Right lobe of liver (tissue), 6 donors: ENCODE results near the gene PICK1. TPM values are rescaled to one million over a fixed set of nuclear protein-coding genes. Genes with fewer than 3 reads are reported as not detected.

ENCODE experiments used
- ATAC-seq, 4 donors: fragments of 200-7000 bp; cut with Tn5 transposase; one replicate each; pipeline ENCODE4 v1.9.1; 2020; ENCODE audit warnings: mild to moderate bottlenecking in 4 of 4, moderate library complexity in 4 of 4
- DNase-seq, 3 donors: peaks; one replicate each; pipeline ENCODE4 v3.0.0-alpha.2; 2020
- H3K27ac ChIP-seq, 3 donors: fragments of 200-600 bp; one replicate each; pipeline ENCODE4 v1.8.0; 2022
- H3K27me3 ChIP-seq, 2 donors: fragments of 200-600 bp; one replicate each; pipeline ENCODE4 v1.8.0; 2022
- H3K36me3 ChIP-seq, 4 donors: fragments of 200-600 bp; sonication (generic) in 1 of 4; one replicate each; pipeline versions ENCODE4 v1.5.1 to v1.8.0; 2017 to 2022; ENCODE audit warnings: control low read depth in 1 of 4
- H3K4me1 ChIP-seq, 4 donors: fragments of 200-600 bp; sonication (generic) in 1 of 4; one replicate each; pipeline versions ENCODE4 v1.5.1 to v1.8.0; 2017 to 2022; ENCODE audit warnings: control low read depth in 1 of 4
- H3K4me3 ChIP-seq, 3 donors: fragments of 200-600 bp; one replicate each; pipeline ENCODE4 v1.8.0; 2022
- H3K9me3 ChIP-seq, 4 donors: fragments of 200-600 bp; sonication (generic) in 1 of 4; one replicate each; pipeline versions ENCODE4 v1.5.1 to v1.8.0; 2017 to 2022; ENCODE audit warnings: control low read depth in 1 of 4
- POLR2A ChIP-seq: fragments of 450-650 bp; IDR thresholded peaks from one replicate; pipeline ENCODE4 v1.6.1; 2017; ENCODE audit warnings: antibody characterized with exemption, mild to moderate bottlenecking
- WGBS: methylation state at CpG from one replicate; pipeline ENCODE4 v1.1.6; 2018; ENCODE audit warnings: low coverage, low lambda C conversion rate; ENCODE audit not compliant: insufficient coverage; ENCODE audit errors: missing lambda C conversion rate; 5-methylcytosine and 5-hydroxymethylcytosine counted together
- intact Hi-C, 2 donors: fragments of 100-400 bp; cut with DNase I; formaldehyde crosslinking; loops; one replicate each; pipeline versions ENCODE4 v1.11.2 to v1.14.1; 2022
- total RNA-seq, 6 experiments: library from RNA; depleted of rRNA in 2 of 6; stranded (reverse); fragments of >200 nt in 2 of 6; fragmentation: NEBNext Ultra II Directional in 3 of 6; extraction: Animal tissue kit (Norgen Biotek cat#: 25700) in 3 of 6; gene quantifications; one replicate each; pipeline versions ENCODE4 v1.1.0 to v1.2.4, GENCODE V29; 2016 to 2023
- TF ChIP-seq, protein P1 (sequence below), 4 donors: fragments of 200-600 bp in 3 of 4; fragments of 450-650 bp in 1 of 4; IDR thresholded peaks; one replicate each; pipeline versions ENCODE4 v1.5.1 to v1.8.0; 2016 to 2022; ENCODE audit warnings: antibody characterized with exemption in 4 of 4, mild to moderate bottlenecking in 2 of 4
- donor health status: DM: no; HTN: yes; CAD: no.
- donor health status: DM: no; HTN: no; CAD: no.
- donor health status: DM: no; HTN: no; CAD: no.
- donor health status: DM: no; HTN: yes; CAD: no.
- donor health status: DM: no; HTN: yes; CAD: no.

Gene PICK1
- total RNA-seq, 6 experiments from 2014 or later, result 13.0 to 26.4 (median 20.3) TPM

- H3K27me3 ChIP-seq, result no peaks in the 10 kb centered on the region
- intact Hi-C loops, result no loop called here
- no peak for DNase-seq
- H3K4me3 ChIP-seq, result no peak overlapping the region
- ATAC-seq, result no peak
- H3K27ac ChIP-seq, result no peak overlapping the region
- H3K9me3 ChIP-seq, result no peaks in the 10 kb centered on the region
- no peaks in the 10 kb centered on the region for H3K36me3 ChIP-seq
- 74% methylated on average over 5 of the region's 22 CpGs for WGBS
- TF ChIP-seq, protein P1, sequence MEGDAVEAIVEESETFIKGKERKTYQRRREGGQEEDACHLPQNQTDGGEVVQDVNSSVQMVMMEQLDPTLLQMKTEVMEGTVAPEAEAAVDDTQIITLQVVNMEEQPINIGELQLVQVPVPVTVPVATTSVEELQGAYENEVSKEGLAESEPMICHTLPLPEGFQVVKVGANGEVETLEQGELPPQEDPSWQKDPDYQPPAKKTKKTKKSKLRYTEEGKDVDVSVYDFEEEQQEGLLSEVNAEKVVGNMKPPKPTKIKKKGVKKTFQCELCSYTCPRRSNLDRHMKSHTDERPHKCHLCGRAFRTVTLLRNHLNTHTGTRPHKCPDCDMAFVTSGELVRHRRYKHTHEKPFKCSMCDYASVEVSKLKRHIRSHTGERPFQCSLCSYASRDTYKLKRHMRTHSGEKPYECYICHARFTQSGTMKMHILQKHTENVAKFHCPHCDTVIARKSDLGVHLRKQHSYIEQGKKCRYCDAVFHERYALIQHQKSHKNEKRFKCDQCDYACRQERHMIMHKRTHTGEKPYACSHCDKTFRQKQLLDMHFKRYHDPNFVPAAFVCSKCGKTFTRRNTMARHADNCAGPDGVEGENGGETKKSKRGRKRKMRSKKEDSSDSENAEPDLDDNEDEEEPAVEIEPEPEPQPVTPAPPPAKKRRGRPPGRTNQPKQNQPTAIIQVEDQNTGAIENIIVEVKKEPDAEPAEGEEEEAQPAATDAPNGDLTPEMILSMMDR (IDR thresholded peaks at IDR 0.05), result no peak
- no peak for TF ChIP-seq POLR2A
- H3K4me1 ChIP-seq, result no peaks in the 10 kb centered on the region
Observed at GRCh38 chr22:38026130-38027111, 30.8 kb upstream of the PICK1 start.

DNA sequence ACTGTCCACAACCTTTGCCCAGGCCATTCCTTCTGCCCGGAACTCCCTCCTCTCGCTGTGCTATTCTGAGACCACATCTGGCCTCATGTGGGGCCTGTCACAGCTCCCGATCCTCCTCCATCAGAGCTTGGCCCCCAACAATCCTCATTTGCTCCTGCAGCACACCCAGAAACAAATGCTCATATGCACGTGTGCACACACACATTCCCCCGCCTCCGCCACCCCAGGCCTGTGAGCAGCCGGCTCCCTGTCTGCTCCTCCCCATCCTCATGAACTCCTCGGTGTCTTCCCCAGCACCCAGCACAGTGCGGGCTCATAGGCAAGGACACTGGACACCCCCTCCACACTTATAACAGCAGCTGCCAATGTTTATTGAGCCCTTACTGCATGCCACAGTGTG, 29.7 kb upstream of the PICK1 start:
- no peak overlapping the region for H3K4me3 ChIP-seq
- H3K4me1 ChIP-seq, result no peaks in the 10 kb centered on the region
- H3K27me3 ChIP-seq, result no peaks in the 10 kb centered on the region
- no peaks in the 10 kb centered on the region for H3K36me3 ChIP-seq
- ATAC-seq (no peak), DNase-seq (no peak)
- 82% methylated on average over 5 of the region's 9 CpGs for WGBS
- no peak overlapping the region for H3K27ac ChIP-seq
- no peaks in the 10 kb centered on the region for H3K9me3 ChIP-seq
- intact Hi-C loops, result no loop called here
- TF ChIP-seq, protein P1 (IDR thresholded peaks at IDR 0.05), result no peak

DNA sequence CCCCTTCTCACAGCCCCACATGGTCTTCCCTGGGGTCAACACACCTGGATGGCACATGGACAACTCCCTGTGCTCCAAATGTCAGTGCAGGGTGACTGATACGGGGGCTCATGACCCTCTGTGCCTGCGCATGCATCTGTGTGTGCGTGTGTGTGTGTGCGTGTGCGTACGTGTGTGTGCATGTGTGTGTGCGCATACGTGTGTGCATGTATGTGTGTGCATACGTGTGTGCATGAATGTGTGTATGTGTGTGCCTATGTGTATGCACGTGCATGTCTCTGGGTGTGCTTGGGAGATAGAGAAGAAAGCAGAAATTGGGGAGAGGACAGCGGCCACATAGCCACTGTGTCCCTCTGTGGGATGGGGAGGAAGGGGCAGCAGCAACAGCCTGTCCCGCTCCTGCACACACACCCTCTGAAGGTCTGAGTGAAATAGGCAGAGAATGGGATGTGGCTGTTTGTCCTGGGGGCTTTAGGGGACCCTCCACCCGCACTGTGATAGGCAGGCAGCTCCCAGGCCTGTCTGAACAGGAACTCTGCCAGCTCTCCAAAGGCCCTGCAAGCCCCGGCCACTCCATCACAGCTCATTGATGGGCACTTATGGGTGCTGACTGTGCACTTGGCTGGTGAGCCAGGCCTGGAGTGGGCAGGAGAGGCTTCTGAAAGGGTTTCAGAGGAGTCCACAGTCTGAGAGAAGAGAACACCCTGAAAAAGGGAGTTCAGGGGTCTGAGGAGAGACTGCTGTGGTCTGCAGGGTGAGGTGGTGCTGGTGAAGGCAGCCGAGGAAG, 28.7 kb upstream of the PICK1 start:
- 80% methylated on average over 6 of the region's 15 CpGs for WGBS
- Histone ChIP-seq H3K27ac (no peak overlapping the region), H3K36me3 (no peaks in the 10 kb centered on the region), H3K4me3 (no peak overlapping the region), H3K27me3 (no peaks in the 10 kb centered on the region), H3K9me3 (no peaks in the 10 kb centered on the region), H3K4me1 (no peaks in the 10 kb centered on the region)
- ATAC-seq (no peak), DNase-seq (no peak)
- intact Hi-C loops, result no loop called here
- TF ChIP-seq, protein P1 (IDR thresholded peaks at IDR 0.05), result no peak
- TF ChIP-seq POLR2A, result no peak

DNA sequence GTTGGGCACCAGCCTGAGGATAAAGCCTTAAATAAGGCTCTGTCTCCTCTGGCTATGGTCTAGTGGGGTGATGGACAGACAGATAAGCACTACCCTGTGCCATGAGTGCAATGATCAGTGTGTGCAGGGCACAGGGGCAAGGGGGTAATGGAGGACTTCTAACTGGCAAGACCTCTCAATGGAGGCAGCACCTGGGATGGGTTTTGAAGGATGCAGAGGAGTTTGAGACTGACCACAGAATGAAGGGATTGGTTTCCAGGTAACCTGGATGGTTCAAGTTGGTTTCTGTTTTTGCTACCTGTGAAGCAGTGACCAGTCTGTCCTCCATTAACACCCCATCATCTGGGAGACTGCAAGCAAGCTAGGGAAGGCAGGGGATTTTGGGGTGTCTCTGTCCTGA, 27.8 kb upstream of the PICK1 start:
- no peaks in the 10 kb centered on the region for H3K27me3 ChIP-seq
- intact Hi-C loops, result no loop called here
- no peak overlapping the region for H3K27ac ChIP-seq
- no peaks in the 10 kb centered on the region for H3K9me3 ChIP-seq
- no peaks in the 10 kb centered on the region for H3K4me1 ChIP-seq
- no peak overlapping the region for H3K4me3 ChIP-seq
- no peak for ATAC-seq
- TF ChIP-seq, protein P1 (IDR thresholded peaks at IDR 0.05), result no peak
- no peak for TF ChIP-seq POLR2A
- H3K36me3 ChIP-seq, result no peaks in the 10 kb centered on the region
- DNase-seq, result no peak
